Measurements from ENCODE around the gene MYO16.

MYO16 gene

GRCh38 chr13:108813587-108814170, 184.3 kb downstream of the MYO16 start:
- no peak for DNase-seq

GRCh38 chr13:108816375-108816774, 187.0 kb downstream of the MYO16 start:
- DNase-seq = no peak

GRCh38 chr13:108827646-108828045, 198.2 kb downstream of the MYO16 start:
- no peak for DNase-seq

- no peak for DNase-seq
Observed at GRCh38 chr13:108828086-108828815, 198.8 kb downstream of the MYO16 start.

GRCh38 chr13:108830916-108831315, 201.5 kb downstream of the MYO16 start:
- no peak for DNase-seq

- DNase-seq = no peak
Observed at GRCh38 chr13:108833531-108833930, 204.1 kb downstream of the MYO16 start.

GRCh38 chr13:108834193-108834592, 204.8 kb downstream of the MYO16 start:
- no peak for DNase-seq

- no peak for DNase-seq
Observed at GRCh38 chr13:108835083-108835482, 205.7 kb downstream of the MYO16 start.

GRCh38 chr13:108850691-108851090, 221.3 kb downstream of the MYO16 start:
- no peak for DNase-seq

- DNase-seq = no peak
Observed at GRCh38 chr13:108851660-108852059, 222.2 kb downstream of the MYO16 start.

- no peak for DNase-seq
Observed at GRCh38 chr13:108853031-108853430, 223.6 kb downstream of the MYO16 start.

- DNase-seq = no peak
Observed at GRCh38 chr13:108855737-108856387, 226.5 kb downstream of the MYO16 start.

GRCh38 chr13:108858676-108859075, 229.3 kb downstream of the MYO16 start:
- no peak for DNase-seq

- no peak for DNase-seq
Observed at GRCh38 chr13:108859197-108860012, 230.0 kb downstream of the MYO16 start.

GRCh38 chr13:108860418-108860817, 231.0 kb downstream of the MYO16 start:
- peak; percentile 54 for DNase-seq

- DNase-seq = no peak
Observed at GRCh38 chr13:108877300-108877699, 247.9 kb downstream of the MYO16 start.

GRCh38 chr13:108878732-108879131, 249.3 kb downstream of the MYO16 start:
- DNase-seq = no peak

GRCh38 chr13:108889324-108889984, 260.0 kb downstream of the MYO16 start:
- no peak for DNase-seq

GRCh38 chr13:108895220-108895704, 265.9 kb downstream of the MYO16 start:
- DNase-seq = peak; percentile 78

GRCh38 chr13:108897955-108898354, 268.5 kb downstream of the MYO16 start:
- DNase-seq = no peak

GRCh38 chr13:108902405-108903155, 273.2 kb downstream of the MYO16 start:
- DNase-seq = no peak

GRCh38 chr13:108903613-108904012, 274.2 kb downstream of the MYO16 start:
- DNase-seq = no peak

All from NCI-H1694 treated with DMSO at 0.1 percent for 48 hours (cell line).